ENCODE measurements around the gene CNIH3. TPM values are rescaled to one million over a fixed set of nuclear protein-coding genes. Genes with fewer than 3 reads are reported as not detected.

The CNIH3 gene
- total RNA-seq, 1 experiment from 2014 or later: 2.1 TPM

DNA sequence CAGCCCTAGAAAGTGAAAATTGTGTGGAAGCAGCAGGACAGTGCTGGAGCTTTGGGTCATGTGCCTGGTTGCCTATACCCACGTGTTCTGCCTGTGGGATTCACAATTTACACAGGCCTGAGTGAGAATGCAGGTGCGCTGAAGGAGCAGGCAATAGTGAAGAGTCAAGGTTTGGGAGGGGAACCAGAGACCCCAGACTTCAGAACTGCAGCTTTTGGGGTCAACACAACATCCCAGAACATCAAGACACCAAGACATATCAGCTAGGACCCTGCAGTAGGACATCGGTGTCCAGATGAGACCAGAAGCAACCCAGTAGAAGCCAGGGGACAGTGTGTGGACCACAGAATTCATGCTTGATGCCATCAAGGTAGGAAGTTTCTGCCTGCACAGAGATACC, 29.1 kb upstream of the CNIH3 start:
- intact Hi-C loops (cut with micrococcal nuclease; ENCODE audit: unreplicated experiment): no loop called here
- BruUV-seq (replicated peaks): no TSS peak
- H3K27ac Mint-ChIP-seq (ENCODE audit: unreplicated experiment): no peak overlapping the region
- DNase-seq: no peak
- no peaks in the 10 kb centered on the region for H3K36me3 Mint-ChIP-seq (ENCODE audit: insufficient read depth, unreplicated experiment)
- no peak overlapping the region for H3K4me3 Mint-ChIP-seq (ENCODE audit: low read depth, unreplicated experiment)
- peaks cover 8% of the 10 kb centered on the region for H3K4me1 Mint-ChIP-seq (ENCODE audit: low read depth, unreplicated experiment)
- H3K9me3 Mint-ChIP-seq (ENCODE audit: low read depth, unreplicated experiment): no peaks in the 10 kb centered on the region
- CTCF ChIA-PET: no interaction called here
- H3K27me3 Mint-ChIP-seq (ENCODE audit: unreplicated experiment): no peaks in the 10 kb centered on the region
- TF ChIP-seq, protein P1, sequence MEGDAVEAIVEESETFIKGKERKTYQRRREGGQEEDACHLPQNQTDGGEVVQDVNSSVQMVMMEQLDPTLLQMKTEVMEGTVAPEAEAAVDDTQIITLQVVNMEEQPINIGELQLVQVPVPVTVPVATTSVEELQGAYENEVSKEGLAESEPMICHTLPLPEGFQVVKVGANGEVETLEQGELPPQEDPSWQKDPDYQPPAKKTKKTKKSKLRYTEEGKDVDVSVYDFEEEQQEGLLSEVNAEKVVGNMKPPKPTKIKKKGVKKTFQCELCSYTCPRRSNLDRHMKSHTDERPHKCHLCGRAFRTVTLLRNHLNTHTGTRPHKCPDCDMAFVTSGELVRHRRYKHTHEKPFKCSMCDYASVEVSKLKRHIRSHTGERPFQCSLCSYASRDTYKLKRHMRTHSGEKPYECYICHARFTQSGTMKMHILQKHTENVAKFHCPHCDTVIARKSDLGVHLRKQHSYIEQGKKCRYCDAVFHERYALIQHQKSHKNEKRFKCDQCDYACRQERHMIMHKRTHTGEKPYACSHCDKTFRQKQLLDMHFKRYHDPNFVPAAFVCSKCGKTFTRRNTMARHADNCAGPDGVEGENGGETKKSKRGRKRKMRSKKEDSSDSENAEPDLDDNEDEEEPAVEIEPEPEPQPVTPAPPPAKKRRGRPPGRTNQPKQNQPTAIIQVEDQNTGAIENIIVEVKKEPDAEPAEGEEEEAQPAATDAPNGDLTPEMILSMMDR (IDR thresholded peaks at IDR 0.05; ENCODE audit: unreplicated experiment): no peak

DNA sequence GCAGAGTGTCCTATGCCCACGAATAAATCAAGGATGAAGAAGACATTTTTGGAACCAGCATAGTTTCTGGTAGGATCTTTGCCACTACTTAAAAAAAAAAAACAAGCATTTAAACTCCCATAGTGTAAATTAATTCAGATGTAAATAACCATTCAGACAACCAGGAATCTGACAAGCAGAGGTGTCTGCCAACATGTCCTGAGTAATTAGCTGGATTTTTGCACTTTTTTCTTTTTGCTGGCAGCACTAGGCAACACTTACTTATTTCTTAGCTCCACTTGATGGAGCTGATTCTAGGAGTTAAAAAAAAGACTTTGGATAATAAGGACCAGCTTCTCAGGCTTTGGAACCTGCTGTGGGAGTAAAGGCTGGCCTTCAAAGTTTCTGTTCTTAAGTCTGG, 27.6 kb upstream of the CNIH3 start:
- no TSS peak for BruUV-seq (replicated peaks)
- Mint-ChIP-seq H3K36me3 (ENCODE audit: insufficient read depth, unreplicated experiment) (no peaks in the 10 kb centered on the region), H3K4me3 (ENCODE audit: low read depth, unreplicated experiment) (no peak overlapping the region), H3K4me1 (ENCODE audit: low read depth, unreplicated experiment) (peaks cover 12% of the 10 kb centered on the region), H3K9me3 (ENCODE audit: low read depth, unreplicated experiment) (no peaks in the 10 kb centered on the region), H3K27me3 (ENCODE audit: unreplicated experiment) (no peaks in the 10 kb centered on the region), H3K27ac (ENCODE audit: unreplicated experiment) (no peak overlapping the region)
- TF ChIP-seq, protein P1 (IDR thresholded peaks at IDR 0.05; ENCODE audit: unreplicated experiment): no peak
- DNase-seq: no peak
- CTCF ChIA-PET: interaction anchor here (0.6 kb wide), 2 partner anchors 17 to 23 kb away, joined by 3 read pairs; no protein-coding TSS in a partner anchor
- intact Hi-C loops (cut with micrococcal nuclease; ENCODE audit: unreplicated experiment): no loop called here

DNA sequence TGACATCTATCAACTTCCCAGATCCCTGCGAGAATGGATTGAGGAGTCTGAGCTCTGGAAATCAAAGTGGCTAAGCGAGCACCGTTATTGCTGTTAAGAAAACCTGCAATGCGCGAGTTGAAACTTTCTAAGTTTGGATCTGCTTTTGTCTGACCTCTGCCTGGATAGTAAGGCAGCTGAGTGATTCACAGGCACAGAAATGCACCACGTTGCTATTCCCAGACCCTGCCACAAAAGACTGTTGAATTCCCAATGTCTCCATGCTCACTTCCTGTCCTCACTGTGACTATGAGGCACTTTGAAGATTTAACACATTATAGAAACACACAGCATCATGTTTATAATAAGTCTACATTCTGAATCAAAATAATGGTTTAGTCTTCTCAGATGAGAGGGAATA, 27.1 kb upstream of the CNIH3 start:
- DNase-seq: no peak
- no TSS peak for BruUV-seq (replicated peaks)
- Mint-ChIP-seq H3K4me3 (ENCODE audit: low read depth, unreplicated experiment) (no peak overlapping the region), H3K9me3 (ENCODE audit: low read depth, unreplicated experiment) (no peaks in the 10 kb centered on the region), H3K27ac (ENCODE audit: unreplicated experiment) (no peak overlapping the region), H3K36me3 (ENCODE audit: insufficient read depth, unreplicated experiment) (no peaks in the 10 kb centered on the region), H3K4me1 (ENCODE audit: low read depth, unreplicated experiment) (peaks cover 12% of the 10 kb centered on the region), H3K27me3 (ENCODE audit: unreplicated experiment) (no peaks in the 10 kb centered on the region)
- TF ChIP-seq, protein P1 (IDR thresholded peaks at IDR 0.05; ENCODE audit: unreplicated experiment): no peak
- intact Hi-C loops (cut with micrococcal nuclease; ENCODE audit: unreplicated experiment): no loop called here
- CTCF ChIA-PET: interaction anchor here (0.6 kb wide), 2 partner anchors 22 to 125 kb away, joined by 3 to 6 read pairs; no protein-coding TSS in a partner anchor

DNA sequence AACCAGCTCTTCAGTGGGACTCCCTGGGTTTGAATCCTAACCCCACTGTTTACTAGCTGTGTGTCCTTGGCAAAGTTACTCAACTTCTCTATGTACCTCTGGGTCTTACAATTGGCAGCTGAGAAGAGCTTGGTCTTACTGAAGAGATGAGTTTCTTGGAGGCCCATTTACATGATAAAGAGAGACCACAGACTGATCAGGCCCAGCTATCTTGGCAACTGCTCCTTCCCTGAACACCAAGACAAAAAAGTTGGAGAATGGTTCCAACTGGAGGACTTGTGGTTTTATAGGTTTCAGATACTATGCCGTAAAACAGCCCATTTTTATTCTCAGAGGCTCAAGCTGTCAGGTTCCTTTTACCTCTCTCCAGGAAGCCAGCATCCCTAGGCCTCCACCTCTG, 24.8 kb upstream of the CNIH3 start:
- Mint-ChIP-seq H3K27me3 (ENCODE audit: unreplicated experiment) (no peaks in the 10 kb centered on the region), H3K27ac (ENCODE audit: unreplicated experiment) (no peak overlapping the region), H3K4me1 (ENCODE audit: low read depth, unreplicated experiment) (peaks cover 12% of the 10 kb centered on the region), H3K9me3 (ENCODE audit: low read depth, unreplicated experiment) (no peaks in the 10 kb centered on the region), H3K36me3 (ENCODE audit: insufficient read depth, unreplicated experiment) (no peaks in the 10 kb centered on the region), H3K4me3 (ENCODE audit: low read depth, unreplicated experiment) (no peak overlapping the region)
- intact Hi-C loops (cut with micrococcal nuclease; ENCODE audit: unreplicated experiment): no loop called here
- BruUV-seq (replicated peaks): no TSS peak
- no peak for DNase-seq
- CTCF ChIA-PET: no interaction called here
- TF ChIP-seq, protein P1 (IDR thresholded peaks at IDR 0.05; ENCODE audit: unreplicated experiment): no peak
